H9 (cell line): Measurements from ENCODE around the gene SPEF2. TPM values are rescaled to one million over a fixed set of nuclear protein-coding genes. Genes with fewer than 3 reads are reported as not detected.

ENCODE experiments used
- DNase-seq: peaks from one replicate; pipeline ENCODE4 v3.0.0-alpha.2; 2017
- H2AFZ ChIP-seq: one replicate; pipeline ENCODE4 v1.6.1; 2013; ENCODE audit warnings: mild to moderate bottlenecking, low read length, control low read depth, moderate library complexity
- H2AK5ac ChIP-seq: 2 replicates; pipeline ENCODE4 v1.6.1; 2013; ENCODE audit warnings: low read length, control low read depth, mixed read lengths; ENCODE audit not compliant: insufficient read length
- H2BK120ac ChIP-seq: one replicate; pipeline ENCODE4 v1.6.1; 2013; ENCODE audit warnings: low read depth, mild to moderate bottlenecking, low read length, control low read depth, inconsistent platforms; ENCODE audit not compliant: poor library complexity, severe bottlenecking
- H2BK12ac ChIP-seq: 2 replicates; pipeline ENCODE4 v1.6.1; 2013; ENCODE audit warnings: low read length, control low read depth, mixed read lengths, low read depth; ENCODE audit not compliant: insufficient read length
- H2BK15ac ChIP-seq: 2 replicates; pipeline ENCODE4 v1.6.1; 2013; ENCODE audit warnings: low read depth, low read length, control low read depth
- H2BK20ac ChIP-seq: one replicate; pipeline ENCODE4 v1.6.1; 2013; ENCODE audit warnings: low read depth, mild to moderate bottlenecking, low read length, control low read depth, inconsistent platforms; ENCODE audit not compliant: poor library complexity, severe bottlenecking
- H2BK5ac ChIP-seq: 2 replicates; pipeline ENCODE4 v1.6.1; 2013; ENCODE audit warnings: low read length, control low read depth, mixed read lengths; ENCODE audit not compliant: insufficient read length
- H3K14ac ChIP-seq: 2 replicates; pipeline ENCODE4 v1.6.1; 2013; ENCODE audit warnings: low read length, control low read depth; ENCODE audit not compliant: insufficient read depth
- H3K18ac ChIP-seq: 2 replicates; pipeline ENCODE4 v1.6.1; 2013; ENCODE audit warnings: low read depth, mild to moderate bottlenecking, mixed read lengths, low read length, control low read depth; ENCODE audit not compliant: insufficient read length
- H3K23ac ChIP-seq: 2 replicates; pipeline ENCODE4 v1.6.1; 2013; ENCODE audit warnings: low read length, control low read depth, mixed read lengths, low read depth; ENCODE audit not compliant: insufficient read length
- H3K23me2 ChIP-seq: 2 replicates; pipeline ENCODE4 v1.6.1; 2013; ENCODE audit warnings: low read depth, mild to moderate bottlenecking, mixed read lengths, low read length, control low read depth; ENCODE audit not compliant: insufficient read length, poor library complexity, severe bottlenecking
- H3K27ac ChIP-seq: 2 replicates; pipeline ENCODE4 v1.5.1; 2013; ENCODE audit warnings: low read length, control low read depth, mixed read lengths, low read depth; ENCODE audit not compliant: insufficient read length
- H3K27me3 ChIP-seq: 2 replicates; pipeline ENCODE4 v1.6.1; 2013; ENCODE audit warnings: low read length, control low read depth, inconsistent platforms; ENCODE audit not compliant: insufficient read depth
- H3K4ac ChIP-seq: 2 replicates; pipeline ENCODE4 v1.6.1; 2013; ENCODE audit warnings: low read depth, mild to moderate bottlenecking, control low read depth, inconsistent platforms, low read length, moderate library complexity
- H3K4me1 ChIP-seq: 2 replicates; pipeline ENCODE4 v1.6.1; 2013; ENCODE audit warnings: low read length, control low read depth, inconsistent platforms; ENCODE audit not compliant: insufficient read depth
- H3K4me2 ChIP-seq: 2 replicates; pipeline ENCODE4 v1.6.1; 2013; ENCODE audit warnings: low read length, control low read depth, mixed read lengths; ENCODE audit not compliant: insufficient read length, insufficient read depth
- H3K56ac ChIP-seq: 2 replicates; pipeline ENCODE4 v1.6.1; 2013; ENCODE audit warnings: low read depth, mild to moderate bottlenecking, mixed read lengths, low read length, control low read depth; ENCODE audit not compliant: insufficient read length
- H3K79me1 ChIP-seq: 2 replicates; pipeline ENCODE4 v1.6.1; 2013; ENCODE audit warnings: low read depth, mild to moderate bottlenecking, moderate library complexity, low read length, control low read depth, inconsistent platforms; ENCODE audit not compliant: insufficient read depth, poor library complexity, severe bottlenecking
- H3K79me2 ChIP-seq: 2 replicates; pipeline ENCODE4 v1.6.1; 2013; ENCODE audit warnings: low read length, control low read depth, inconsistent platforms; ENCODE audit not compliant: insufficient read depth
- H3K9ac ChIP-seq: 2 replicates; pipeline ENCODE4 v1.6.1; 2013; ENCODE audit warnings: low read length, control low read depth, mixed read lengths; ENCODE audit not compliant: insufficient read length; ENCODE audit errors: extremely low read depth
- H3K9me3 ChIP-seq: one replicate; pipeline ENCODE4 v1.6.1; 2013; ENCODE audit warnings: low read depth, low read length, inconsistent platforms; ENCODE audit not compliant: control insufficient read depth
- H3T11ph ChIP-seq: one replicate; pipeline ENCODE4 v1.6.1; 2013; ENCODE audit warnings: mild to moderate bottlenecking, low read length, control low read depth, inconsistent platforms
- H4K20me1 ChIP-seq: one replicate; pipeline ENCODE4 v1.6.1; 2013; ENCODE audit not compliant: control insufficient read depth, insufficient read length, insufficient read depth
- H4K5ac ChIP-seq: 2 replicates; pipeline ENCODE4 v1.6.1; 2013; ENCODE audit warnings: low read depth, mild to moderate bottlenecking, mixed read lengths, low read length, control low read depth; ENCODE audit not compliant: insufficient read length
- H4K8ac ChIP-seq: replicated peaks from 2 replicates; pipeline ENCODE4 v1.6.1; 2013; ENCODE audit warnings: low read length, control low read depth, mixed read lengths, low read depth; ENCODE audit not compliant: insufficient read length
- H4K91ac ChIP-seq: 2 replicates; pipeline ENCODE4 v1.6.1; 2013; ENCODE audit warnings: low read depth, mild to moderate bottlenecking, moderate library complexity, mixed read lengths, low read length, control low read depth; ENCODE audit not compliant: insufficient read length
- H3K27ac Mint-ChIP-seq, 3 experiments: 2 replicates in 2 of 3; 3 replicates in 1 of 3; pipeline ENCODE4 v1.8.0; 2020 to 2021; ENCODE audit warnings: mixed read lengths in 3 of 3, mild to moderate bottlenecking in 1 of 3, moderate library complexity in 1 of 3
- H3K27me3 Mint-ChIP-seq: 2 replicates; pipeline ENCODE4 v1.8.0; 2021; ENCODE audit warnings: low read depth, mild to moderate bottlenecking, moderate library complexity, mixed read lengths
- H3K36me3 Mint-ChIP-seq, 3 experiments: 2 replicates in 2 of 3; 3 replicates in 1 of 3; pipeline ENCODE4 v1.8.0; 2020 to 2021; ENCODE audit warnings: low read depth in 3 of 3, mixed read lengths in 3 of 3; ENCODE audit not compliant: insufficient read depth in 1 of 3
- H3K4me1 Mint-ChIP-seq, 2 experiments: 2 replicates each; pipeline ENCODE4 v1.8.0; 2020; ENCODE audit warnings: mixed read lengths in 2 of 2
- H3K4me3 Mint-ChIP-seq, 2 experiments: 2 replicates in 1 of 2; 3 replicates in 1 of 2; pipeline ENCODE4 v1.8.0; 2020 to 2021; ENCODE audit warnings: mild to moderate bottlenecking in 2 of 2, mixed read lengths in 2 of 2, moderate library complexity in 1 of 2
- H3K9me3 Mint-ChIP-seq, 2 experiments: 2 replicates in 1 of 2; 3 replicates in 1 of 2; pipeline ENCODE4 v1.8.0; 2020; ENCODE audit warnings: mild to moderate bottlenecking in 2 of 2, mixed read lengths in 2 of 2, moderate library complexity in 1 of 2
- WGBS: extraction: QIAGEN DNeasy Blood & Tissue Kit; methylation state at CpG from one replicate; pipeline ENCODE4 v1.1.7; 2013; ENCODE audit warnings: missing lambda C conversion rate, low lambda C conversion rate, mixed read lengths; ENCODE audit not compliant: insufficient read length; ENCODE audit errors: extremely low coverage; 5-methylcytosine and 5-hydroxymethylcytosine counted together
- total RNA-seq: library from RNA; stranded (reverse); gene quantifications from 2 replicates; pipeline ENCODE4 v1.2.1, GENCODE V29; 2021
- TF ChIP-seq, protein P1 (sequence below): fragments of 200-600 bp; sonication (generic); conservative IDR thresholded peaks from 3 replicates; pipeline ENCODE4 v1.8.0; 2021; ENCODE audit warnings: antibody characterized with exemption, mild to moderate bottlenecking

SPEF2 gene
- total RNA-seq, 1 experiment from 2014 or later, result 1.0 TPM

DNA sequence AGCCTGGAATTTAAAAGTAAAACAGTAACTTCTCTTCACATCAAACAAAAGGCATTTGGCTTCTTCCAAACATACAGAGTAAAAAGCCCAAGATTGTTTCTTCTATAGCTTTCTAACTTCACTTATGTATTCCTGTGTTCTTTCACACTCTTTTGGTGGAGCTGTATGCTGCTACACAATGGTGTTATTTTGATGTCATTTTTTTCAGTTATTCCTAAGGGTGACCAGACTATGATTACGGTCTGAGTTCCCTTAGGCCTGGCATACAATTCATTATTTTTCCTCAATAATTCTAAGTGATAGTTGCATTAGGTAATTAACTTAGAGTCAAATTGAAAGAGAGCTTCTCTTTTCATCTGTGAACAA lies 172.8 kb downstream of the SPEF2 start:
- H3K23me2 ChIP-seq, result no peaks in the 10 kb centered on the region
- no peaks in the 10 kb centered on the region for H3K9me3 Mint-ChIP-seq
- WGBS, result no CpG with 5 or more reads among the region's 1 CpG
- H3K9ac ChIP-seq, result no peak overlapping the region
- no peak for DNase-seq
- H3K79me2 ChIP-seq, result no peaks in the 10 kb centered on the region
- peaks cover 3% of the 10 kb centered on the region for H3K27me3 Mint-ChIP-seq
- H4K91ac ChIP-seq, result no peak overlapping the region
- H3K27ac ChIP-seq, result no peak overlapping the region
- no peak overlapping the region for H2BK5ac ChIP-seq
- H3K36me3 Mint-ChIP-seq, result no peaks in the 10 kb centered on the region
- H3T11ph ChIP-seq, result no peak overlapping the region
- no peaks in the 10 kb centered on the region for H3K9me3 ChIP-seq
- TF ChIP-seq, protein P1, sequence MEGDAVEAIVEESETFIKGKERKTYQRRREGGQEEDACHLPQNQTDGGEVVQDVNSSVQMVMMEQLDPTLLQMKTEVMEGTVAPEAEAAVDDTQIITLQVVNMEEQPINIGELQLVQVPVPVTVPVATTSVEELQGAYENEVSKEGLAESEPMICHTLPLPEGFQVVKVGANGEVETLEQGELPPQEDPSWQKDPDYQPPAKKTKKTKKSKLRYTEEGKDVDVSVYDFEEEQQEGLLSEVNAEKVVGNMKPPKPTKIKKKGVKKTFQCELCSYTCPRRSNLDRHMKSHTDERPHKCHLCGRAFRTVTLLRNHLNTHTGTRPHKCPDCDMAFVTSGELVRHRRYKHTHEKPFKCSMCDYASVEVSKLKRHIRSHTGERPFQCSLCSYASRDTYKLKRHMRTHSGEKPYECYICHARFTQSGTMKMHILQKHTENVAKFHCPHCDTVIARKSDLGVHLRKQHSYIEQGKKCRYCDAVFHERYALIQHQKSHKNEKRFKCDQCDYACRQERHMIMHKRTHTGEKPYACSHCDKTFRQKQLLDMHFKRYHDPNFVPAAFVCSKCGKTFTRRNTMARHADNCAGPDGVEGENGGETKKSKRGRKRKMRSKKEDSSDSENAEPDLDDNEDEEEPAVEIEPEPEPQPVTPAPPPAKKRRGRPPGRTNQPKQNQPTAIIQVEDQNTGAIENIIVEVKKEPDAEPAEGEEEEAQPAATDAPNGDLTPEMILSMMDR, result no peak
- no peak overlapping the region for H2BK12ac ChIP-seq
- no peak overlapping the region for H2BK20ac ChIP-seq
- no peak overlapping the region for H3K56ac ChIP-seq
- H4K20me1 ChIP-seq, result no peaks in the 10 kb centered on the region
- no peaks in the 10 kb centered on the region for H3K27me3 ChIP-seq
- H3K79me1 ChIP-seq, result no peaks in the 10 kb centered on the region
- no peak overlapping the region for H2BK120ac ChIP-seq
- no peak overlapping the region for H2AFZ ChIP-seq
- H4K8ac ChIP-seq, result no peak overlapping the region
- no peak overlapping the region for H3K18ac ChIP-seq
- no peak overlapping the region for H3K14ac ChIP-seq
- peaks cover 7 to 14% of the 10 kb centered on the region in 2 experiments for H3K4me1 Mint-ChIP-seq
- H3K27ac Mint-ChIP-seq, result no peak overlapping the region
- H3K4ac ChIP-seq, result no peak overlapping the region
- H3K4me1 ChIP-seq, result peaks cover 4% of the 10 kb centered on the region; the same call in 1 of the 2 replicates
- no peak overlapping the region for H4K5ac ChIP-seq
- no peak overlapping the region for H2AK5ac ChIP-seq
- no peak overlapping the region for H3K4me2 ChIP-seq
- H3K4me3 Mint-ChIP-seq, result no peak overlapping the region
- H3K23ac ChIP-seq, result no peak overlapping the region
- H2BK15ac ChIP-seq, result no peak overlapping the region
